ENCODE results near the gene RAX2. TPM values are rescaled to one million over a fixed set of nuclear protein-coding genes. Genes with fewer than 3 reads are reported as not detected.

RAX2 gene
- total and polyA plus RNA-seq, 2 of the 13 experiments (the other 11 are each of a cell fraction or from before 2014, with no cell fraction given) = not detected

GRCh38 chr19:3722443-3723109 is 49.5 kb downstream of the RAX2 start:
- POLR2A ChIA-PET = interaction anchor here (0.6 to 0.7 kb wide), 2 partner anchors 12 to 39 kb away, joined by 3 read pairs; partner anchors contain the start of gene APBA3
- intact Hi-C loops (cut with micrococcal nuclease; ENCODE audit: unreplicated experiment) = no loop called here
- FAIRE-seq = no peak

More at GRCh38 chr19:3722443-3723109, 49.5 kb downstream of the RAX2 start:
- H4K20me1 ChIP-seq (ENCODE audit: insufficient read depth, low read length) = no peaks in the 10 kb centered on the region
- no peaks in the 10 kb centered on the region for H3K9me3 ChIP-seq (ENCODE audit: low read length)
- no peak for DNase-seq (ENCODE audit: low spot score)
- H3K79me2 ChIP-seq (ENCODE audit: insufficient read depth, low read length) = no peaks in the 10 kb centered on the region
- no peaks in the 10 kb centered on the region for H3K36me3 ChIP-seq (replicated peaks in 1 of 2; ENCODE audit: control insufficient read depth in 1 of 2, insufficient read depth in 2 of 2, low read length in 2 of 2)
- H3K27me3 ChIP-seq (ENCODE audit: control insufficient read depth in 1 of 2, insufficient read depth in 2 of 2, low read length in 2 of 2) = no peaks in the 10 kb centered on the region; a peak in 1 of 5 replicates
- TF ChIP-seq HDAC1 (CRISPR knock-in tag; IDR thresholded peaks at IDR 0.05) (no peak), JUN (CRISPR knock-in tag; IDR thresholded peaks at IDR 0.05) (no peak), ZSCAN12 (CRISPR knock-in tag; IDR thresholded peaks at IDR 0.05) (no peak), ZNF331 (CRISPR knock-in tag; IDR thresholded peaks at IDR 0.05) (no peak), PHF20 (CRISPR knock-in tag; IDR thresholded peaks at IDR 0.05) (no peak), ZNF616 (CRISPR knock-in tag; IDR thresholded peaks at IDR 0.05; ENCODE audit: low read depth) (no peak), FOXK2 (IDR thresholded peaks at IDR 0.05) (no peak), POGK (CRISPR knock-in tag; conservative IDR thresholded peaks at IDR 0.05) (no peak), ZNF253 (CRISPR knock-in tag; IDR thresholded peaks at IDR 0.05; ENCODE audit: borderline replicate concordance) (no peak), ZNF816 (CRISPR knock-in tag; IDR thresholded peaks at IDR 0.05; ENCODE audit: borderline replicate concordance) (no peak), ELF1 (CRISPR knock-in tag; IDR thresholded peaks at IDR 0.05) (no peak), ZNF326 (CRISPR knock-in tag; IDR thresholded peaks at IDR 0.05; ENCODE audit: borderline replicate concordance) (no peak), ZBTB8A (CRISPR knock-in tag; IDR thresholded peaks at IDR 0.05; ENCODE audit: borderline replicate concordance, low read depth) (no peak), ZNF549 (CRISPR knock-in tag; IDR thresholded peaks at IDR 0.05) (no peak), ZNF264 (CRISPR knock-in tag; IDR thresholded peaks at IDR 0.05) (no peak), SP140L (CRISPR knock-in tag; IDR thresholded peaks at IDR 0.05; ENCODE audit: borderline replicate concordance) (no peak), ZNF430 (CRISPR knock-in tag; IDR thresholded peaks at IDR 0.05) (no peak), POLR2AphosphoS5 (IDR thresholded peaks at IDR 0.05; ENCODE audit: low read depth, low read length) (no peak), CCAR2 (optimal IDR thresholded peaks at IDR 0.05; ENCODE audit: low read depth, low read length) (no peak), ISX (CRISPR knock-in tag; conservative IDR thresholded peaks at IDR 0.05) (no peak)
- H2AFZ ChIP-seq (ENCODE audit: low read length) = no peak overlapping the region
- no peak for ATAC-seq
- CTCF ChIA-PET (ENCODE audit: low intra/inter-chr PET ratio, low total read pairs) = no interaction called here
- peaks cover 30% of the 10 kb centered on the region for H3K4me1 ChIP-seq (ENCODE audit: insufficient read depth, low read length)
- H3K4me2 ChIP-seq (ENCODE audit: low read depth, low read length) = no peak overlapping the region
- no peak overlapping the region for H3K4me3 ChIP-seq (replicated peaks in 1 of 3; ENCODE audit: insufficient read depth in 1 of 3, low read depth in 2 of 3, low read length in 3 of 3)
- H3K27ac ChIP-seq (ENCODE audit: extremely low read length, insufficient read depth, low read length) = no peak overlapping the region
- WGBS (ENCODE audit: low lambda C conversion rate) = 87% methylated on average over 9 of the region's 30 CpGs
- in situ Hi-C loops (cut with HindIII; ENCODE audit: extremely low pct_ligation_motif_present, low pct_unique_long_range_greater_than_20kb) = no loop called here
- no TSS peak for BruUV-seq (replicated peaks)
- H3K9ac ChIP-seq (ENCODE audit: insufficient read depth, low read depth, low read length) = no peak overlapping the region
